HG03342 (cell line): ENCODE results near the gene POGZ.

Experiments used
- ATAC-seq: cut with Tn5 transposase; IDR thresholded peaks from one replicate; pipeline ENCODE4 v1.9.1; 2021; ENCODE audit warnings: mild to moderate bottlenecking, moderate library complexity; ENCODE audit not compliant: unreplicated experiment

Gene POGZ

DNA sequence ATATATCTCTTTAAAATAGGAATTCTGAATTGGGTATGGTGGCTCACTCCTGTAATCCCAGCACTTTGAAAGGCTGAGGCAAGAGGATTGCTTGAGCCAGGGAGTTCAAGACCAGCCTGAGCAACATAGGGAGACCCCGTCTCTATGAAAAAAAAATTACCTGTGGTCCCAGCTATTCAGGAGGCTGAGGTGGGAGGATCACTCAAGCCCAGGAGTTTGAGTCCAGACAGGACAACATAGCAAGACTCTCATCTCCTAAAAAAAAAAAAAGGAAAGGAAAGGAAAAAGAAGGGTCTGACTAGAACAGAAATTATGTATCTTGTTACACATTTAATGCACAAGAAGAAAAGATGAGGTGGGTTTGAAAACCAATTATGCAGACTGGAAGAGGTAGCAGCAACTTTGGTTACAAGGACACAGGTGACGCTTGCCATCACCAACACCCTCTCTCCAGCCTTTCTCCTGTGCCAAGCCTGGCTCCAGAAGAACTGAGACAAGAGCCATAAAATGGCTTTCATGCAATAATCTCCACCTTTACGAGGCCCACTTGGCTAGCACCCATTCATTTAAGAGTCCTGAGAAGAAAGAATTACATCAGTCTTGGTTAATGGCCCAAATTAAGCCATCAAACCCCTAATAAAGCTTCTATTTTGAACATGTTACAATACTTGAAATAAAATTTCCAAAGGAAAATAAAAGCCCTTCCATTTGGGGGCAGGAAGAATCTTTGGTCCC lies 82.0 kb downstream of the POGZ start:
- ATAC-seq: no peak

DNA sequence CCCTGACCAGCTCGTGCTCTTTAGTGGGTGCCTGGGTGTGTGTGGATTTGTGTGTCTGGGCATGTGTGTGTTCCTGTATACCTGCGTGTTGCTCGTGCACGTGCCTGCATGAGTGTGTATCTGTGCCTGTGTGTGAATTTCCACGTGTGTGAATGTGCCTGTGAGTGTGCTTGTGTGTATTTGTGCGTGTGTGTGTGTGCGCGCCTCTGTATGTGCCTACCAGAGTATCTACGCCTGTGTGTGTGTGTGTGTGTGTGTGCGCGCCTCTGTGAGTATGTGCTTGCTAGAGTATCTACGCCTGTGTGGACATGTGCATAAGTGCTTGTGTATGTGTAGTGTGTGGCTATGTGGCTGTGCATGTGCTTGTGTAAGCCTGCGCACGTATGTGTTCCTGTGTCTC lies 86.1 kb downstream of the POGZ start:
- ATAC-seq: no peak

DNA sequence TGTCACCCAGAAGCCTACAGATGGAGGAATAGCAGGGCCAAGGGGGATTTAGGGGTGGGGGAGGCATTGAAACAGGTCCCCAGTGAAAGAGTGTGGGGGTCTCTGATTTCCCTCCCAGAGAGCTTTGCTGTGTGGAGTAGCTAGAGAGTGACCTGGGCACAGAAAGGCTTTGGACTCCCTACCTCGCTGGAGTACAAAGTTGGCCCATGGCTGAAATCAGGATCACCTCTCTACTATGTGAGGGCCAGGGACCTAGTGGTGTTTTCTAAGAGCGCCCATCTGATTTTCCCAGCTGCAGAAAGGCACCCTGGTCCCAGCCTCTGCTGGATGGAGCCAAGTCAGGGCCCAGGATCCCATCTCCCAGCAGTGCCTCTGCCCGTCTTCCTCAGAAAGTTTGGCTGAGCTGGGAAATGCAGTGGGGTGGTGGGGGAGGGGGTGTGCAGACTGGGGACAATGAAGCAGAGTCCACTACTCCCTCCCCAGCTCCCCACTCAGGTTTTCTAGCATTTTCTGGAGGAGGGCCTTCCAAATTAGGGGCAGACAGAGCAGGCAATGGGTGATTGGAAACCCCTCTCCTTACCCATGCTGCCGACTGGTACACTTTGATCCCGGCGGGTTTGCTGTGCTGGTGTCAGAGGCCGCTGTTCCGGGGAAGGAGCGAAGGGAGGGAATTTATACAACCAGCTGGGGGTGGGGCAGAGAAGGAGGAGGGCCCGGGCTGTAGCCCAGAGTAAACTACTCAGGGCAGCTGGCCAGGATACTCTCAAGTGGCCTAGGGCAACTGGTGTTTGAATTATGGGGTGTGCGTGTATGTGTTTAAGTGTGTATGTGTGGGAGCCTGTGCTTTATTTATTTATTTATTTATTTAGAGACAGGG lies 87.0 kb downstream of the POGZ start, which contains the start of gene SELENBP1:
Gene SELENBP1 (minus strand): TSS at position 648 of the 877 bp plus-strand sequence. CDS start 64 bp downstream, at position 584.
- no peak for ATAC-seq

DNA sequence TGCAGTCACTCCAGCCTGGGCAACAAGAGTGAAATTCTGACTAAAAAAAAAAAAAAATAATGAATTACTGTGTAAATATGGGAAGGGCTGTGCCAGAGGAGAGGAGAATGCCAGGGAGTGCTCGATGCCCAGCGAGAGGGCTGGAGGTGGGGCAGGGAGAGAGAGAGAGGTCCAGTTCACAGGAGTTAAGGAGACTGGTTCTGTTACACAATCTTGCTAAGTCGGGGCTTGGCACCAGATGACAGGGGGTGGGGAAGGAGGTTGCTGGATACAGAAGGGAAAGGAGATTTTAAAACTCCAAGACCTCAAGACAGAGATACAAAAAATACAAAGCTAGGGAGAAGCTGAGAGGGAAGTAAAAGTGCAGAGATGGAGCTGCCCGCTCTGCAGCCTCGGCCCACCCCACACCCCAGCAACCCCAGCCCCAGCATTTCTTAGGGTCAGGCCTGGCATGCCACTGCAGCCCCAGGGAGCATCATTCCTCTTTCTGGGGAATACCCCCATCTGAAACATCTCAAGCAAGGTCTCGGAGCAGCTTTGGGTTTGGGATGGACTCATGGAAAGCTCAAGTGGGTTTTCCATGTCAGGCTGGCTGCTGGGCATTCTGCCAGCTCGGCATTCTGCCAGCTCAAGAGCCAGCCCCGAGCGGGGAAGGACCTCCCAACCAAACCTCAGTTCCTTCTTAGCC lies 87.8 kb downstream of the POGZ start:
- no peak for ATAC-seq

DNA sequence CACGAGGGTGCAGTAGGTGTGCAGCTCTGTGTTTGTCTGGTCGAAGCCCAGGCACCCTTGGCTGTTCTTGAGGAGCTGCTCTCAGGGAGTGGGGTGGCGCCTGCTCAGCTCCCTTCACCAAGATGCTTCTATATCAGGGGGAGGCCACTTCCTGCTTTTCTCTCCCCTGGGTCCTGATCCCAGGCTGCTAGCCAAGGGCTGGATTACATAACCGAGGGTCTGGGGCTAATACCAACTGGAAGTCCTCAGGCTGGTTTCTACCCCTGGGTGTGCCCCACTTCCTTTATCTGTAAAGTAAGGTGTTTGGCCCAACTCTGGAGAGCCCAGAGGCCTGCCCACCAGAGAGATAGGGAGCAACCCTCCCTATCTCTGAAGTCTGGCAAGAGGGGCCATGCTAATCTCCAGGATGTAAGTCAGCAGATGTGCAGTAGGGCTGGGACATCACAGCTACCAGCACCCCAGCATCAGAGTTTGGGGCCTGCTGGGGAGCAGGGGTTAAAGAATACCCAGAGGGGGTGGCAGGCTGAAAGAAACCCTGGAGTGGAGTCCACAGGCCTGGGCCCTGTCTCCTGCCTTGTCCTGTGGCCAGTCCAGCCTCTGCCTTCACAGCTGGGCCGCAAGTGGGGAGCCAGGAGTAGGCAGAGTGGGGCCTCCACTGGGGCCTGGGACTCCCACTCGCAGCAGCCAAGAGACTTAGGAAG lies 88.9 kb downstream of the POGZ start:
- no peak for ATAC-seq

DNA sequence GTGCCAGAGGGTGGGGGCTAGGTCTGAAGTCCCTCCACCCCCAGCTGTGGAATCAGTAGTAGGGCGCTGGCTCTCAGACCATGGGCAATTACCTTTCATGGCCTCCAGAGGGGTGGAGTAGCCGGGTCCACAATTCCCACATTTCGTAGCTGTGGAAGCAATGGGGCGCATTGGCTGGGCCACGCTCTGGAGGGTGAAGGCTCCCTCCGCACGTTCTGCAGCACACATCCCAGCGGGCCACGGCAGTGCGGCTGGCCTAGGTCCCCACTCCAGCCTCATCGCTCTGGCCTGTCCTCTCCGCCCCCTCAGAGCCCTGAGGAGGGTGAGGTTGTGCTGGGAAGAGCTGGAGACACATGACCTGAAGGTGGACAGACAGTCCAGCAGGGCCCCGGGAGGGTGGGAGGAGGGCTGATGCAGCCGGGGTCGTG lies 89.7 kb downstream of the POGZ start:
- no peak for ATAC-seq

DNA sequence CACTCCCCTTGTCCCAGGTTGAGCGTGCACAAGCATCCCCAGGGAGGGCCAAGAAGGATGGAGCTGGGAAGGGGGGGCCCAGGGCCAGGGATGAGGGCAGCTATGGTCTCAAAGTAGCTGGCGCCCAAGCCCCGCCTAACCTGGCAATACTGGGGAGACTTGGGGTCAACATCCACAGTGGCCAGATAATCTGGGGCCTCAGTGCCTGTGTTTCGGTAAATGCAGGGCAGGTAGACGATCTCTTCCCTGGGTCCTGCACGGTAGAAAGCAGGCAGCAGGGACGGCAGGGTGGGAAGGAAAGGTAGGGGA lies 90.0 kb downstream of the POGZ start:
- no peak for ATAC-seq

DNA sequence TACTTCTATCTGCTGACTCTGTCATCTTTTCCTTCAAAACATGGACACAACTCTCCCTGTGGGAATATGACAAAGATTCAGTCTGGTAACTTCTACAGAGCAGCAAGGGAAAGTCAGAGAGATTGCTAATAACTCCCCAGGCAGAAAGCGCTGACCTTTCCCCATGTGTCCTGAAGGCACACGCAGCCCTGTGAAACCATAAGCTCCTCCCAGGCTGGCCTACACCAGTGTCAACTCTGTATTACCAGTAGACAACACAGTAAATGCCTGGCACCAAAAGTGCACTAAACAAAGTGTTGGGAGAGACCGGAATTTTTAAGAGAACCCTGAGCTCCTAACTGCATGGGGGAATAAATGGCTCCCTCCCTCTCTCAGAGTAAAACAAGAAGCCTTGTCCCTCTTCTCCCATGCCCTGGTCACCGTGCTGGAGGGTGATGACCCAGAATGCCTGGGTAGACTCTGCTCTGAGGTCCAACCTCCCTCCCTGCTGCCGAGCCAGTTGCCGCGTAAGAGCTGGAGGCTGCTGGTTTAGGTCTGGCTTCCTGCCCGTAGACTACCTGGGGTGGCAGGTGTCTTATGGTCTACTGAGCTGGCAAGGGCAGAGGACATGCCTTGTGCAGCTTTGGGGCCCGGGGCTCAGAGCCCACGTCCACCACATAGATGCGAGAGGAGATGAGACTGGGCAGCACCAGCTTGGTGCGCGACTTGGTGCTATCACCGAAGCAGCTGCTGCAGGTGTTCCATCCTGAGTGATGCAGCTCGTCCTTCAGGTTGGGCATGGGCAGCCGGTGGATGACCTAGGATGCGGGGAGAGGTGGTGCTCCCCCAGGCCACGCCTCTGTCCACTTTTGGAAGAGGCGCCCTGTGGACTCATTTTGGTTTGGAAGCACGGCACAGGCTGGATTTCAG lies 90.6 kb downstream of the POGZ start:
- no peak for ATAC-seq

DNA sequence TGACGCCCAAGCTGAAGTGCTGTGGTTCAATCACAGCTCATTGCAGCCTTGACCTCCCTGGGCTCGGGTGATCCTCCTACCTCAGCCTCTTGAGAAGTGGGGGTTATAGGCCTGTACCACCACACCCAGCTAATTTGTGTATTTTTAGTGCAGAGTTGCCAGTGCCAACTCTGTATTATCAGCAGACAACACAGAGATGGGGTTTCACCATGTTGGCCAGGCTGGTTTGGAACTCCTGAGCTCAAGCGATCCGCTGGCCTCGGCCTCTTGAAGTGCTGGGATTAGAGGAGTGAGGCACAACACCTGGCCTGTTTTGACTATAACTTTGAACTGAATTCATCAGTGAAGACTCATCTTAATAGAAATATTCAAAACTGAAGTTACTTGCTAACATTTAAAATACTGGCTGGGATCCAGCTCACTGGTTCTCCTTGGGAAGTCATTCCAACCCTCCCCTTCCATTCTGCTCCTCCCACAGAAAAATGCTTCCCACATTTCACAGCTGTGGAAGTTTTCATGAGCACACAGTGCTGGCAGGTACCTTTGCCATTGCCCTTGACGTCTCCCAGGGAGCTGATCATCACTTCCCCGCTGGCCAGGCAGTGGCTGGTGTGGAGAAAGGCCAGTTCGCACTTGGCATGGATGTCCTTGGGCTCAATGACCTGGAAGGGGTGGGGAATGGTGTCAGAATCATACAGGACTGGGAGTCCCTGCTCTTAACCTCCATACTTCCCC lies 91.5 kb downstream of the POGZ start:
- ATAC-seq: no peak

DNA sequence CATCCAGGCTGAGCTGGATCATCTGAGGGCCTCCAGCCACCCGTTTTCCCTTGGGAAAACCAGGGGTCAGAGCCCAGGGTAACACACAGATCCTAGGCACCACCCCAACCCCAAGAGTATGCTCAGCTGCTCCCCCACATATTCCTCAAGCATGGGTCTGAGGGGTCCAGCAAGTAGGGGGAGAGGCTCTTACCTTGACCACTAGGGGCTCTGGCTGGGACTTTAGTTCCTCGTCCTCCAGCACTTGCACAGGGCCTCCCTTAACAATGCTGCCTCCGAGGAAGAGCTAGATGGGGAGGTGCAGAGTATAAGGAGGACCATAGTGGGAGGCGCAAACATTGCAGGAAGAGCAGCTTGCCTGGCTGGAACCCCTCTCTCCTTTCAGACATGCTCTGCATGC lies 94.3 kb downstream of the POGZ start:
- no peak for ATAC-seq

DNA sequence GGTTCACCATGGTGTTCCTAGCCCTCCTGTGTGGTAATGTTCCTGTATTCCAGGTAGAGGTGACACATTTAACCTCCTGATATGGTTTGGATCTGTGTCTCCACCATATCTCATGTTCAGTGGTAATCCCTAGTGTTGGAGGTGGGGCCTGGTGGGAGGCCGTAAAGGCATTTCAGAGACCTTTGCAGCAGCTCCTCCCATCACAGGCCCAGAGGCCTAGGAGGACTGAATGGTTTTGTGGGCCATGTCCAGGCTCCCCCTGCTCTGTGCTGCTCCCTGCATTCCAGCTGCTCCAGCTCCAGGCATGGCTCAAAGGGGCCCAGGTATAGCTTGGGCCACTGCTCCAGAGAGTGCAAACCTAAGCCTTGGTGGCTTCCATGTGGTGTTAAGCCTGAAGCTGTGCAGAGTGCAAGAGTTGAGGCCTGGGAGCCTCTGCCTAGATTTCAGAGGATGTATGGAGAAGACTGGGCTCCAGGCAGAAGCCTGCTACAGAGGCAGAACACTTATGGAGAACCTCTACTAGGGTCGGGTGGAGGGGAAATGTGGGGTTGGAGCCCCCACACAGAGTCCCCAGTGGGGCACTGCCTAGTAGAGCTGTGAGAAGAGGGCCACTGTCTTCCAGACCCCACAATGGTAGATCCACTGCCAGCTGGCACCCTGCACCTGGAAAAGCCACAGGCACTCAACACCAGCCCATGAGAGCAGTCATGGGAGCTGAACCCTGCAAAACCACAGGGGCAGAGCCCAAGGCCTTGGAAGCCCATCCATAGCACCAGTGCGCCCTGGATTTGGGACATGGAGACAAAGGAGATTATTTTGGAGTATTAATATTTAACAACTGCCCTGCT lies 96.8 kb downstream of the POGZ start:
- ATAC-seq: no peak

DNA sequence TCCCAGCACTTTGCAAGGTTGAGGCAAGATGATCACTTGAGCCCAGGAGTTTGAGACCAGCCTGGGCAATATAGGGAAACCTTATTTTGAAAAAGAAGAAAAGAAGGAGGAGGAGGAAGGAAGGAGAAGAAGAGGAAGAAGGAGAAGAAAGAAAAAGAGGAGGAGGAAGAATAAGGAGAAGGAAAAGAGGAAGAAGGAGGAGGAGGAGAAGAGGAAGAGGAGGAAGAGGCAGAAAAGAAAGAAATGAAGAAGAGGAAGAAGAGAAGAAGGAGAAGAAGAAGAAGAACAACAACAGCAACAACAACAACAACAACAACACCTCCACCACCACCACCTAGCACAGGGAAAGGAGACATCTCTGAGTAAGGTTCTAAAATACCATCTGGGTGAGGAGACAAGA lies 97.4 kb downstream of the POGZ start:
- ATAC-seq: no peak

DNA sequence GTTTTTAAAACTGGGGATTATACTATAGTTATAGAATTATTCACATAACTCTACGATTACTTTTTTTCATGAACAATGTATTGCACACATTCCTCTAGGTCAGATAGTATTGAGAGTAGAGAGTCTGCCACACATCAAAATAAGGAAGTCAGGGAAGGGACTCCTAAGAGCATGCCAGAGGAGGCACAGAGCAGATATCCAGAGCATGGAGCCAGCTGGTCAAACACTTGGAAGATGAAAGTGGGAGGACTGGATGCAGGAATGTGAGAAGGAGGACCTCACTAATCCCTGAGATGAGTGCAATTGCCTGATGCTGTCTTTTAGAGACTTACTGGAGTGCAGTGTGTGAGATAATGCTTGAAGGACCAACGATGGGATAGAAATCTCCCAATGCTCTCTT lies 102.6 kb downstream of the POGZ start:
- no peak for ATAC-seq
